Measurements from ENCODE around the gene EFNA1.

The EFNA1 gene

GRCh38 chr1:155174324-155175280, 46.9 kb downstream of the EFNA1 start:
- DNase-seq (ENCODE audit: low read depth in 2 of 2), result peak; percentile 37 to 41

GRCh38 chr1:155175281-155175926, 47.7 kb downstream of the EFNA1 start:
- no peak for DNase-seq (ENCODE audit: low read depth in 2 of 2)

GRCh38 chr1:155175927-155176371, 48.3 kb downstream of the EFNA1 start:
- peak in 1 of 2 donors; percentile 30 for DNase-seq (ENCODE audit: low read depth in 2 of 2)

GRCh38 chr1:155176544-155177071, 48.9 kb downstream of the EFNA1 start:
- peak; percentile 74 to 83 for DNase-seq (ENCODE audit: low read depth in 2 of 2)

GRCh38 chr1:155177192-155177917, 49.7 kb downstream of the EFNA1 start:
- no peak for DNase-seq (ENCODE audit: low read depth in 2 of 2)

GRCh38 chr1:155177918-155178281, 50.2 kb downstream of the EFNA1 start:
- DNase-seq (ENCODE audit: low read depth in 2 of 2), result no peak

- DNase-seq (ENCODE audit: low read depth in 2 of 2), result no peak
Measured at GRCh38 chr1:155178441-155179111, 50.9 kb downstream of the EFNA1 start.

- DNase-seq (ENCODE audit: low read depth in 2 of 2), result no peak
Measured at GRCh38 chr1:155179112-155180031, 51.7 kb downstream of the EFNA1 start.

GRCh38 chr1:155181371-155182051, 53.8 kb downstream of the EFNA1 start:
- DNase-seq (ENCODE audit: low read depth in 2 of 2), result no peak

GRCh38 chr1:155182052-155182550, 54.4 kb downstream of the EFNA1 start:
- no peak for DNase-seq (ENCODE audit: low read depth in 2 of 2)

- no peak for DNase-seq (ENCODE audit: low read depth in 2 of 2)
Measured at GRCh38 chr1:155183775-155184221, 56.1 kb downstream of the EFNA1 start.

GRCh38 chr1:155184351-155184811, 56.7 kb downstream of the EFNA1 start:
- no peak for DNase-seq (ENCODE audit: low read depth in 2 of 2)
